Upper lobe of right lung (tissue), 1 donor: ENCODE data around the gene PPP6R1. TPM values are rescaled to one million over a fixed set of nuclear protein-coding genes. Genes with fewer than 3 reads are reported as not detected.

Source experiments
- ATAC-seq: fragments of 200-7000 bp; cut with Tn5 transposase; one replicate; pipeline ENCODE4 v1.9.1; 2020; ENCODE audit warnings: mild to moderate bottlenecking, moderate library complexity
- DNase-seq: peaks from one replicate; pipeline ENCODE4 v3.0.0-alpha.2; 2020
- H3K27ac ChIP-seq: fragments of 200-600 bp; one replicate; pipeline ENCODE4 v1.8.0; 2022
- H3K27me3 ChIP-seq: fragments of 200-600 bp; one replicate; pipeline ENCODE4 v1.8.0; 2022; ENCODE audit warnings: mild to moderate bottlenecking
- H3K36me3 ChIP-seq: fragments of 200-600 bp; one replicate; pipeline ENCODE4 v1.8.0; 2022
- H3K4me1 ChIP-seq: fragments of 200-600 bp; one replicate; pipeline ENCODE4 v1.8.0; 2022
- H3K4me3 ChIP-seq: fragments of 200-600 bp; one replicate; pipeline ENCODE4 v1.8.0; 2022; ENCODE audit warnings: mild to moderate bottlenecking
- H3K9me3 ChIP-seq: fragments of 200-600 bp; one replicate; pipeline ENCODE4 v1.8.0; 2022
- intact Hi-C: fragments of 100-400 bp; cut with DNase I; formaldehyde crosslinking; loops from one replicate; pipeline ENCODE4 v1.11.0; 2022
- total RNA-seq: library from RNA; stranded (reverse); fragmentation: NEBNext Ultra II Directional; extraction: Animal tissue kit (Norgen Biotek cat#: 25700); gene quantifications from one replicate; pipeline ENCODE4 v1.2.1, GENCODE V29; 2021
- TF ChIP-seq, protein P1 (sequence below): fragments of 200-600 bp; IDR thresholded peaks from one replicate; pipeline ENCODE4 v1.8.0; 2022; ENCODE audit warnings: antibody characterized with exemption
- donor health status: DM: no; HTN: yes; CAD: no; lungs with severe emphysema.

Gene PPP6R1
- total RNA-seq, 1 donor from 2014 or later, result 61.0 TPM

DNA sequence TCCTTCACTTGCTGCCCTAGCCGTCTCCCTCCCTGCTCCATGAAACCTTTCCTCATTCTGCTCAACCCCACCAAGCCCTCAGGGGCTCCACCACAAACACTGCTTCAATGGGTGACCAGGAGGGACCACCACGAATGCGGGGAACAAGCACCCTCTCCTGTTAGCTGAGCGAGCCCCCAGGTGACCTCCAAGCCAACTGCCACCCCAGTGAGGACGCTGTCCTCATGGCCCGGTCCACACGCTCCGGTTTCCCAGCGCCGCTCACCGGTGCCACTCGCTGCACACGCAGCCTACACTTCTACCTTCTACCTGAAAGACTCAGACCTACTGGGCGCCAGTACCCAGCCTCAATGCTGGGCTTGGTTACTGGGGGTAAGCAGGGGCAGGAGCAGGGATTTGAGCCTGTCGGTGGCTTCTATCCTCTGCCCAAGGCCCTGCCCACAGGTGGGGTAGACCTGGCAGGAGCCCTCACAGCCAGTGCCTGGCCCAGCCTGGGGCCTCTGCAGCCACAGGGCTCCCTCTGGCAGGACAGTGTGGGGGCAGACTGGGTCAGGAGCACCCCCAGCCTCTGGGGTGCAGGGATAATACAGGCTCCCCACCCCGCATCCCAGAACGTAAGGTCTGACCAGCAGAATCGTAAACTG is 29.6 kb downstream of the PPP6R1 start:
- no peaks in the 10 kb centered on the region for H3K9me3 ChIP-seq
- peaks cover 65% of the 10 kb centered on the region for H3K36me3 ChIP-seq
- H3K4me3 ChIP-seq, result no peak overlapping the region
- TF ChIP-seq, protein P1, sequence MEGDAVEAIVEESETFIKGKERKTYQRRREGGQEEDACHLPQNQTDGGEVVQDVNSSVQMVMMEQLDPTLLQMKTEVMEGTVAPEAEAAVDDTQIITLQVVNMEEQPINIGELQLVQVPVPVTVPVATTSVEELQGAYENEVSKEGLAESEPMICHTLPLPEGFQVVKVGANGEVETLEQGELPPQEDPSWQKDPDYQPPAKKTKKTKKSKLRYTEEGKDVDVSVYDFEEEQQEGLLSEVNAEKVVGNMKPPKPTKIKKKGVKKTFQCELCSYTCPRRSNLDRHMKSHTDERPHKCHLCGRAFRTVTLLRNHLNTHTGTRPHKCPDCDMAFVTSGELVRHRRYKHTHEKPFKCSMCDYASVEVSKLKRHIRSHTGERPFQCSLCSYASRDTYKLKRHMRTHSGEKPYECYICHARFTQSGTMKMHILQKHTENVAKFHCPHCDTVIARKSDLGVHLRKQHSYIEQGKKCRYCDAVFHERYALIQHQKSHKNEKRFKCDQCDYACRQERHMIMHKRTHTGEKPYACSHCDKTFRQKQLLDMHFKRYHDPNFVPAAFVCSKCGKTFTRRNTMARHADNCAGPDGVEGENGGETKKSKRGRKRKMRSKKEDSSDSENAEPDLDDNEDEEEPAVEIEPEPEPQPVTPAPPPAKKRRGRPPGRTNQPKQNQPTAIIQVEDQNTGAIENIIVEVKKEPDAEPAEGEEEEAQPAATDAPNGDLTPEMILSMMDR, result no peak
- no peaks in the 10 kb centered on the region for H3K27me3 ChIP-seq
- H3K27ac ChIP-seq, result no peak overlapping the region
- no peaks in the 10 kb centered on the region for H3K4me1 ChIP-seq
- intact Hi-C loops, result no loop called here
- DNase-seq (no peak), ATAC-seq (no peak)

DNA sequence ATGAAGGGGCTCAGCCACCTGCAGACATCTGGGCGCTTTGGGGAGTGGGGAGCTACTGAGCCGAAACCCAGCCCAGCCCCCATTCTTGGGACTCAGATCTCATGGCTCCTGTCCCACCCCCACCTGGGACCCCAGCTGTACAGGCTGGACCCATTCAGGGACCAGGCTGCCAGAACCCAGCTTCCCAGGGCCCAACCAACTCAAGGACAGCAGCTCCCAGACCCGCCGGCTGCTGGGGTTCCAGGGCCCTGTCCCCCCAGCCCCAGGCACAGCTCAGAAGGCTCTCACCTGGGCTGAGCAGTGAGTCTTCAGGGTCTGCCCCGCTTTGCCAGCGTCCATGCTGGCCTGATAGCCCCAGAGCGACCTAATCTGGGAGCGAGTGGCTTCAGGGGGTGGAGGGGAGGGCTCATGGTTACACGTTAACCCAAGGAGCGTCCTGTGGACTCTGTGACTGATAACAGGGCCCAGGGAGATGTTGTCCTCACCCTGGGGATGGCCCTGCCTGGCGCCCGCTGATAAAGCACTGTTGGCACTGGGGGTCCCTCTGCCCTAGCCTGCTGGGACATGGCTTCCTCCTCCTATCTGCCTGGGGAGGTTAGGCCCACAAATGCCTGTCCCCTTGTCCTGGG is 30.3 kb downstream of the PPP6R1 start, which contains the start of gene TMEM86B:
TSS of gene TMEM86B (minus strand) at position 361 of the 629 bp plus-strand sequence. CDS start at position 339, 22 bp downstream.
- H3K36me3 ChIP-seq, result peaks cover 57% of the 10 kb centered on the region
- no peaks in the 10 kb centered on the region for H3K27me3 ChIP-seq
- TF ChIP-seq, protein P1, result no peak
- no peak within 1 kb of the TSS for H3K27ac ChIP-seq
- ATAC-seq (no peak), DNase-seq (no peak)
- no peaks in the 10 kb centered on the region for H3K9me3 ChIP-seq
- no peaks in the 10 kb centered on the region for H3K4me1 ChIP-seq
- intact Hi-C loops, result no loop called here
- H3K4me3 ChIP-seq, result no peak within 1 kb of the TSS

DNA sequence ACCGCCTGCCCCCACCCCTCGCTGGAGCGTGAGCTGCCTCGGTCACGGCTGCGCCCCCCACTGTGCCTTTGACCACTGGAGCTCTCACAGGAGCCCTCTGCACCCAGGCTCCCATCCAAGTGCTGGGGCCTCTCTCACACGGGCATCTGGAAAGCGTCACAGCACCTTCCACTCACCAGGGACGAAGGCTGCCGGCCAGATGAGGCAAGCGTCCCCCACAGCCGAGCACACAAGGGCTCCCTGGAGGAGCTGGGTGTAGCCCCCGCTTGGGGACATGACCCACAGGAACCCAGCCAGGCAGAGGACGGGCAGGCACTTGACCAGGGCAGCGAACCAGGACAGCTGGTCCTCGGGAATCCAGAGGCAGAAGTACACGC is 30.8 kb downstream of the PPP6R1 start:
- Histone ChIP-seq H3K9me3 (no peaks in the 10 kb centered on the region), H3K36me3 (peaks cover 52% of the 10 kb centered on the region), H3K4me1 (no peaks in the 10 kb centered on the region), H3K27me3 (no peaks in the 10 kb centered on the region), H3K27ac (no peak overlapping the region), H3K4me3 (no peak overlapping the region)
- intact Hi-C loops, result no loop called here
- TF ChIP-seq, protein P1, result no peak
- DNase-seq (no peak), ATAC-seq (no peak)

DNA sequence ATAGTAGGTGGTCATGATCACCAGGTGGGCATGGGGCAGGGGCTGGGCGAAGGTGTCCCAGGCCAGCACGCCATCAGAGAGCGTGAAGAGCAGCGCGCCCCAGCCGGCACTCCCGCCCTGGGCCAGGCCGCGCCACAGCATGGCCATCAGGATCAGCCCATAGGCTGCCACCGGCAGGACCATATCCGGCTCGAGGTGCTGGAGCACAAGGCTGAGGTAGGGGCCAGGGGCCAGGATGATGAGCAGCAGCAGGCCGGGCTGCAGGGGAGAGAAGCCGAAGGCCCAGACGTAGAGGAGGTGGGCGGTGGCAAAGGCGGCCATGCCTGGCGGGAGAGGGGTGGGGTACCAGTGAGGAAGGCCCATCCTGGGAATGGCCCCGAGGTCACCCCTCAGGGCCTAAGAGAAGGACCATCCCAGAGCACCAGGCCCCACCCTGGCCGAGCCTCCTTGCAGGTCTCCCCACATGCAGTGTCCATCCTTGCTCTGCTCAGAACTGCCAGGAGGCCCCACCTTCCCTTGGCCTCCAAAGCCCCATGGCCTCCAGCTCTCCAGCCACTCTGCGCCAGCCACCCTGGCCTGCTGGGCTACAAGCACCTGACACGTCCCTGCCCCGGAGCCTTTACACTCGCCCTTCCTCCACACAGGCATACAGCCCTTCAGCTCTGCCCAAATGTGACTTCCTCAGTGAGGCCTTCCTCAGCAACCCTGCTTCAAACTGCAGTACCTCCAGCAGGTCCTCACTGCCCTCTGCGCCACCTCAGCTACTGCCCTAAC is 31.4 kb downstream of the PPP6R1 start:
- Histone ChIP-seq H3K27ac (no peak overlapping the region), H3K36me3 (peaks cover 47% of the 10 kb centered on the region), H3K9me3 (no peaks in the 10 kb centered on the region), H3K27me3 (no peaks in the 10 kb centered on the region), H3K4me1 (no peaks in the 10 kb centered on the region), H3K4me3 (no peak overlapping the region)
- TF ChIP-seq, protein P1, result no peak
- intact Hi-C loops, result no loop called here
- DNase-seq (no peak), ATAC-seq (peak; percentile 1)

DNA sequence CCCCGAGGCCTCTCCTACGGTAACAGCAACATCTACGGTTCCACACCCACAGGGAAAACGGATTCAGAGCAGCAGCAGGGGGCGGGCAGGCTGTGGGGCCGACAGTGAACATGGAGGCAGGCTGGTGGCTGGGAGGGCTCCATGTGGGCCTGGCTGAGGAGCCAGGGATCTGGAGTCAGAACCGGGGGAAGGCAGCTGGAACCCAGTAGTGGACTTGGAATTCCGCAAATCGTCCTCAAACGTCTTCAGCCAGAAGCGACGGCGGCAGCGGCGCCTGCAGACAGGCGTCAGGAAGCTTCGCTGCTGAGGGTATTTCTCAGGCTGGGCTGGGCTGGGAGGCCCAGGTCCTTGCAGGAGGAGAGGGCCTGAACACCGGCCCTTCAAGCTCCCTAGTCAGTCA is 32.0 kb downstream of the PPP6R1 start:
- ATAC-seq, result no peak
- intact Hi-C loops, result no loop called here
- Histone ChIP-seq H3K36me3 (peaks cover 40% of the 10 kb centered on the region), H3K27ac (no peak overlapping the region), H3K4me3 (no peak overlapping the region), H3K27me3 (no peaks in the 10 kb centered on the region), H3K9me3 (no peaks in the 10 kb centered on the region), H3K4me1 (no peaks in the 10 kb centered on the region)
- TF ChIP-seq, protein P1, result no peak
- no peak for DNase-seq
